Caki2 (cell line): ENCODE data around the gene TBC1D17. TPM values are rescaled to one million over a fixed set of nuclear protein-coding genes. Genes with fewer than 3 reads are reported as not detected.

Experiments used
- DNase-seq: peaks from one replicate; pipeline ENCODE4 v3.0.0-alpha.2; 2015; ENCODE audit warnings: low read depth
- in situ Hi-C: cut with HindIII; loops from 2 replicates; pipeline ENCODE4 v1.10.0; 2016; ENCODE audit warnings: low sequenced_read_pairs, low pct_unique_long_range_greater_than_20kb, mixed read lengths
- total RNA-seq: library from RNA; depleted of rRNA; stranded (reverse); fragments of >200 nt; shearing (Covaris generic); gene quantifications from 2 replicates; pipeline ENCODE4 v1.2.3, GENCODE V29; 2014; ENCODE audit warnings: low replicate concordance

The TBC1D17 gene
- total RNA-seq, 1 experiment from 2014 or later: 7.1 TPM

- in situ Hi-C loops: no loop called here
- DNase-seq: no peak
Observed at GRCh38 chr19:49872245-49873128, 5.0 kb upstream of the TBC1D17 start.

GRCh38 chr19:49873129-49873521 lies 4.4 kb upstream of the TBC1D17 start:
- no peak for DNase-seq
- in situ Hi-C loops: no loop called here

DNA sequence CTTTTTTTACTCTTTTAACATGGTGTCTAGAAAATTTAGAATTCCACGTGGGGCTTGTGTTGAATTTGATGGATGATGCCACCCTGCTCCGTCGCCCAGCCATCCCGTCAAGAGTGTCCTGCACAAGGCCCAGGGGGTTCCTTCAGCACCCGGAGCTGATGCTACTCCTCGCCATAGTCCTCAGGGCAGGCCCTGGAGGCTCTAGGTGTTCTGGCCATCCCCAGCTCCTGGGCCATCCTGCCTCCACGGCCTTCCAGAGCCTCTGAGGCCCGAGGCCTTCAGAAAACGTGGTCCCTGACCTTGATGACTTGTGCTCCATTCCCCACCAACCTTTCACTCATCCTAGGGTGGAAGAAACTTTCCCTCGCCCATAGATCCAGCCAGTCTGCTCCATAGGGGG lies 3.7 kb upstream of the TBC1D17 start:
- in situ Hi-C loops: no loop called here
- DNase-seq: no peak

DNA sequence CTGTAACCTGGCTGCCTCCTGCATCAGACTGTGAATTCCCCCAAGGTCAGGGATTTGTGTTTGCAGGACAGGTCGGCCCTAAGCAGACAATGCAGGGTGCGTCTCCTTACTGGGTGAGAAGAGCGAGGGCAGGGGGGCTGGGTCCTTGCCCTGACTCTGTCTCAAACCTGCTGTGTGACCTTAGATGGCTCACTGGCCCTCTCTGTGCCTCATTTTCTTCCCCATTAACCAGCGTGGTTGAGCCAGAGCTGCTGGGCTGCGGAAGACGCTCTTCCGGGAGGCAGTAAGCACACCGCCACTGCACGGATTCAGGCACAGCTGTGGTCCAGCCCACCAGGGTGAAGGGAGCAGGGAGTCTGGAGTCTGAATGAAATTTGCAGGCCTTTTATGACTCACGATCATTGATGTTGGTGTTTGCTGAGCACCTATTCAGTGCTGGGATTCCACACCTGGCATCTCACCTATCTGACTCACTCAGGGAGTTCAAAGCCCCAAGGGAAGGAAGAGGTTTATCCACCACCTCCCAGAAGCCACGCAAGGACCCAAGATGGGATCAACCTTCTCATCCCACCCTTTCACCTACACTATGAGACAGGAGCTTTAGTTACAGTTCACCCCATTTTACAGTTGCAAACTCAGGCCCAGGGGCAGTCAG lies 2.9 kb upstream of the TBC1D17 start:
- no peak for DNase-seq
- in situ Hi-C loops: no loop called here

- no peak for DNase-seq
- in situ Hi-C loops: no loop called here
Observed at GRCh38 chr19:49875177-49875576, 2.3 kb upstream of the TBC1D17 start.

DNA sequence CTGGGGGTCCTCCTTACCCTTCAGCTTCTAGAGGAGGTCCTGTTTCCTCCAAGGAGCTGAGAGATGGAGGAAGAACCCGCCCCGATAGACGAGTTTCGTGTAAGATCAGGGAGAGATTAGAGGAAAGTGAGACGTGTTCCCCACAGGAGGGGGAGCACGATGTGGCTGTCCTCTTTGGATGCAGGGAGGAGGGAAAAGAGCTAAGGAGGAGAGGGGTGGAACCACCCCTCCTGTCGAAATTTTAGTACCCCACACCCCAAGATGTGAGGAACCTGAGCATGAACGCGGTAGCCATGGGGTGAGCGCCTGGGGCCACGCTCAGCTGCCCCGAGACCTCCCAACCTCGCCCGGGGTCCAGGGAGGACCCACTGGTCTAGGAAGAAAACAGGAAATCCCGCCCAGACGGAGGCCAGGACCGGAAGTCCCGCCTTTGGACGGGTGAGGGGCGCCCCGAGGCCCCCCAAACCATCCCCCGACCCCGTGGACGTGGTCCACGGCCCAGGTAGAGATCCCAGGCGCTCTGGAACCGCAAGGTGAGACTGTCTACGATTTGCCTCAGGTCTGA lies 1.6 kb upstream of the TBC1D17 start:
- in situ Hi-C loops: no loop called here
- peak; percentile 61 for DNase-seq

DNA sequence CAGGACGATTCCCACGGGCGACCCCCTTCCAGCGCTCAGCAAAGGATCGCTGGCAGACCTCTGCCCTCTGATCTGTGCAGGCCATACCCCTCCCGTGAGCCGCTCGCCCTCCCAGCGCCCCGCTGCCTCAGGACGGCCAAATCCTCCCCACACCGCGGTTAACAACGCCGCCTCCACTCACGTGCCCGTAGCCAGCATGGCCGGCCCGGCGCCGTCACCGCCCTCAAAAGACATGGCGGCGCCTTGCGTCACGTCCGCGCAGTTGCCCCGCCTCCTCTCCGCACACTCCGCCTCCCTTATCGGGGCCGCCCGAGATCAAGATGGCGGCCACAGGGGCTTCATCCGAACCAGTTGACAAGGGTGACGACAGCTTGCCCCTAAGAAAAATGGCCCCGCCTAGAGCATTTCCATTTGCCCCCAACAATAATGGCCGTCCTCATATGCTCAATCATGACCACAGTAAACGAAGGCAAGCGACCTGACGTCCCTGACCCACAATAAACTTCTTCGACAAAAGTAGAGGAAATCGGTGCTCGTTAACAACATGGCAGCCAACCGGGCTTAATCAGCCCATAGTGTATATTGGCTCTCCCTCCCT lies 981 bp upstream of the TBC1D17 start:
- in situ Hi-C loops: no loop called here
- peak; percentile 99 for DNase-seq

- peak; percentile 96 for DNase-seq
- in situ Hi-C loops: no loop called here
Observed at GRCh38 chr19:49877879-49878743, 609 bp downstream of the TBC1D17 start.

DNA sequence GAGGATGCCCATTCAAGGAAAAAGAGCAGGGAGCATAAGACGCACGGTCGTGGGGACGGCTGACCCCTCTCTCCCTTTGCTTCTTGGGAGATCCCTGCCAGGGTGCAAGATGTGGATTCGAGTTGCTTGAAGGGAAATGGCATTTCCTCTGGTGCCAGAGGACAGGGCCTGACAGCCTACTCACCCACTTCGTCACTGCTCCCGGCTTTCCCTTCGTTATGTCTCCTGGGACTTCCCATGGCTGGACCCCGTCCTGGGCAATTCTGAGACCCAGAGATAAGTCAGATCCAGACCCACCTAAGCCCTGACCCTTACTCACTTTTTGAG lies 1.2 kb downstream of the TBC1D17 start:
- in situ Hi-C loops: no loop called here
- no peak for DNase-seq

DNA sequence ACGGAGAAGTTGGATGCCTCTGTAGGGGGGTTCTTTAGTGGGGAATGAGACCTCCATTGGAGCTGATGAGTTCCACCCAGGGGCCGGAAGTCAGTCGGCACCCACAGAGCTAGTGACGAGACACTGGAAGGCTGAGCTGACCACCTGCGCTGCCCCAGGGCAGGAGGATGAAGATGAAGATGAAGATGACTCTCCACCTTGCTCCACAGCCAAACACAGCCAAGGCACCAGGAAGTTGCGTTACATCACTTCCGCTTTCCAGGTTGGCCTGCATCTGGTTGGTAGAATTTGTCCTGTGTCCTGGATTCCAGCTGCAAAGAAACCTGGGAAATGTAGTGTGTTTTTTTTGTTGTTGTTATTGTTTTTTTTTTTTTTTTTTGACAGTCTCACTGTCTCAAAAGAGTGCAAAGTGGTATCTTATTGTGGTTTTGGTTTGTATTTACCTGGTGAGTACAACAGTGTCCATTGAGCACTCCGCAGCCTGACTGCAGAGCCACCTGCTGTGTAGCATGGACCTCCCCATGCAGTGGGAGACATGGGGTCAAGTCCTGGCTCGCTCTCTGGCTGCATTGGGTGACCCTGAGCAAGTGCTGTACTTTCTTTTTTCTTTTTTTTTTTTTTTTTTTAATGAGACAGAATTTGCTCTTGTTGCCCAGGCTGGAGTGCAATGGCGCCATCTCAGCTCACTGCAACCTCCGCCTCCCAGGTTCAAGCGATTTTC lies 1.9 kb downstream of the TBC1D17 start:
- in situ Hi-C loops: no loop called here

DNA sequence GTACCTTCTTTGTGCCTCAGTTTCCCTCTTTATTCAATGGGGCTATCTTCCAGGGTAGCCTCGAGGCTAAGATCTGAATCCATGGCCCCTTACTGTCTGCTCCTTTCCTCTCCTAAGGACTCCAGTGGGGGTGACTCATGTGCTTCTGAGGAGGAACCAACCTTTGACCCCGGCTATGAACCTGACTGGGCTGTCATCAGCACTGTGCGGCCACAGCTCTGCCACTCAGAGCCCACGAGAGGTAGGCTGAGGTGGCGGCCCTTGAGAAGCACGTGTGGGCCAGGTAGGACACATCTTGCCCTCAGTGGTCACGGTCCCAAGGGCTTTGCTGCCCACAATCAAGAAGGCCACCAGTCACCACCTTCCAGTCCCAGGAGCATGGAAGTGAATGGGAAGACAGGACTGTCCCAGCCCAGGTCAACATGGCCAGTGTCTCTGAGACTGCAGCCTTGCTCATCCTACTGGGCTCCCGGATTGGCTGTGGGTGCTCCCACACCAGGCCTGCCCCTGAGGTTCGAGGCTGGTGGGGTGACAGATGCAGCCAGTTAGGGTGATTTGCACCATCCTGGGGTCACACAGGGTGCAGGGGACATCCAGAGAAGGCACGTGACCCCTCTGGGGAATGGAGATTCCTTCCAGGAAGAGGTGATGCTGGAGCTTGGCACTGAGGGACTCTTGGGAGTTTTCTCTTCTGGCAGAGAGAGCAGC lies 2.8 kb downstream of the TBC1D17 start:
- no peak for DNase-seq
- in situ Hi-C loops: no loop called here

More for the DNA sequence above, 1.9 kb downstream of the TBC1D17 start:
- DNase-seq: peak; percentile 19

DNA sequence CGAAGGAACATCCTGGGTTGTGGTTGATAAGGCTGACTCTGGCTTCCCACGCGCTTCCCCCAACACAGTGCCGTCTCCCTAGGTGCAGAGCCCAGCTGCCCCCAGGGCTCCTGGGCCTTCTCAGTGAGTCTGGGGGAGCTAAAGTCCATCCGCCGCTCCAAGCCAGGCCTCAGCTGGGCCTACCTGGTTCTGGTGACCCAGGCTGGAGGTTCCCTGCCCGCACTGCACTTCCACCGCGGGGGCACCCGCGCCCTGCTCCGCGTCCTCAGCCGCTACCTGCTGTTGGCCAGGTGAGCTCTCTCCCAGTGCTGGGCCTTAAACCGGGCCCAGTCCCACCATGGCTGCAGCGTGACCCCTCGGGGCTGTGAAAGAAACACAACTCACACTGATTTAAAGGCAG lies 3.7 kb downstream of the TBC1D17 start:
- in situ Hi-C loops: no loop called here
- no peak for DNase-seq

DNA sequence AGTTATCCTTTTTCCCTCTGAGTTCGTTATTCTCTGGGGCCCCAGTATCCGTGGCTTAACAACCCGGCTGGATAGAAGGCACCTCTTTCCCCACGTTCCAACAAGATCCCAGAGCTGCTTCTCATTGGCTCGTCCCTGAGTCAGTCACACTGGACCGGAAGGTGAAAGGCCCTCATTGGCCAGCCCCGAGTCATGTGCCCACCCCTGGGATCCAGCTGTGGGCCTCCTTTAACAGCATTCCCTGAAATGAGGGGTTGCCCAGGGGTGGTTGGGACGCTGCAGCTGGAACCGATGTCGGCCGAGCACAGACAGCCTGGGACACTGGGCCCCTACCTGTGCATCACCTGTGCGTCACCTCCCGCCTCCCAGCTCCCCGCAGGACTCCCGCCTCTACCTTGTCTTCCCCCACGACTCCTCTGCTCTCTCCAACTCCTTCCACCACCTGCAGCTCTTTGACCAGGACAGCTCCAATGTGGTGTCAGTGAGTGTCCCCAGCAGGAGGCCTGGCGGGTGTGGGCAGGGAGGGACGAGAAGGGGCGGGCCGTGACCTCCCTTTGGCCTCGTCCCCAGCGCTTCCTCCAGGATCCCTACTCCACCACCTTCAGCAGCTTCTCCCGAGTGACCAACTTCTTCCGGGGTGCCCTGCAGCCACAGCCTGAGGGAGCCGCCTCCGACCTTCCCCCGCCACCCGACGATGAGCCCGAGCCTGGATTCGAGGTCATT lies 4.3 kb downstream of the TBC1D17 start:
- in situ Hi-C loops: no loop called here
- no peak for DNase-seq

DNA sequence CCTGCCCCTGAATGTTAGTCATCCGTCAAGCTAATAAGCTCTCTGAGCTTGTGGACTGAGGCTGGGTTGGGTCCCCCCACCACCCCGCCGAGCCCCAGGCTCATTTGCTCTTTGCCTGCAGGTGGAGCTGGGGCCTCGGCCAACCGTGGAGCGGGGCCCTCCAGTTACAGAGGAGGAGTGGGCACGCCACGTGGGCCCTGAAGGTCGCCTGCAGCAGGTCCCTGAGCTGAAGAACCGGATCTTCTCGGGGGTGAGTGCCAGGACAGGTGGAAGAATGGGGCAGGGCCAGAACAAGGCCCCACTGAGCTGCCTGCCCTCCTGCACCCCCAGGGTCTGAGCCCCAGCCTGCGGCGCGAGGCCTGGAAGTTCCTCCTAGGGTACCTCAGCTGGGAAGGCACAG lies 5.1 kb downstream of the TBC1D17 start:
- no peak for DNase-seq
- in situ Hi-C loops: no loop called here

GRCh38 chr19:49883094-49883493 lies 5.6 kb downstream of the TBC1D17 start:
- DNase-seq: no peak
- in situ Hi-C loops: no loop called here

DNA sequence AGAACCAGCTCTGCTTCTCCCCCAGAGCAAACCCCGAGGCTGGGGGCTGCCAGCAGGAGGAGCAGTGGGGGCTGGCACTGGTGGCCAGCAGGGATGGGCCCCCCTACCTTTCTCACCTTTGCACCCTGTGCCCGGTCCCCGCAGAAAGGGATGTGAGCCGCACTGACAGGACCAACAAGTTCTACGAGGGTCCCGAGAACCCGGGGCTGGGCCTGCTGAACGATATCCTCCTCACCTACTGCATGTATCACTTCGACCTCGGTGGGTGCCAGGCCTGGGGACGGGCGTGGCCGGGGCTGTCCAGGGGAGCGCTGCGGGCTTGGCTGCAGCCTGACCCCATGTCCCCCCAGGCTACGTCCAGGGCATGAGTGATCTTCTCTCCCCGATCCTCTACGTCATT lies 6.6 kb downstream of the TBC1D17 start:
- DNase-seq: no peak
- in situ Hi-C loops: no loop called here

DNA sequence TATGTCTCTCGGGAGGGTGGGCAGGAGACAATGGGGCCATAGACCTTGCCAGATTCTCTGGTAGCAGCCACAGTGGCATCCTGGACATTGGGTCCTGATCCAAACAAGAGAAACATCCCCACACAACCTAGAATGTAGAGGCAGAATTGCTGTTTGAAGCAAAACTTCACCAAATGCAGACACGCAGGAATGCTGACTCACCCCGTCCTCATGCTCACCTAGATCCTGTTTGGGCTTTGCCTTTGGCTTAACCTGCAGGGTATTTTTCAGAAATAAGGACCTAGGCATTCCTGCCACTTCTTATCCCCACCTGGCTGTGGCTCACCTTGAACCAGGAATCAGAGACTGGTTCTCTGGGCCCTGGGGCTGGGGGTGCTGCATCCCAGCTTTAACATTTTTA lies 7.3 kb downstream of the TBC1D17 start:
- DNase-seq: no peak
- in situ Hi-C loops: no loop called here
